ENCODE results near the gene FAM186B. TPM values are rescaled to one million over a fixed set of nuclear protein-coding genes. Genes with fewer than 3 reads are reported as not detected.
"Not testable (repeated sequence)": the region's sequence is repeated elsewhere in the genome, so short reads cannot be mapped to it uniquely, and the experiment has no call there.

FAM186B gene
- total RNA-seq, 1 donor from 2014 or later: not detected

GRCh38 chr12:49610785-49611184 is 5.3 kb upstream of the FAM186B start:
- H3K27me3 ChIP-seq (ENCODE audit: control insufficient read depth in 3 of 3, insufficient read depth in 3 of 3, low read length in 3 of 3); H3K9me3 ChIP-seq (ENCODE audit: control insufficient read depth in 3 of 3, low read length in 3 of 3); H3K36me3 ChIP-seq (ENCODE audit: control insufficient read depth in 3 of 3, insufficient read depth in 3 of 3, low read length in 3 of 3); H3K4me3 ChIP-seq (ENCODE audit: low read length in 3 of 3); H3K9ac ChIP-seq (ENCODE audit: low read depth in 1 of 3, low read length in 3 of 3); H3K4me1 ChIP-seq (ENCODE audit: control insufficient read depth in 3 of 3, insufficient read depth in 3 of 3, low read length in 3 of 3); H3K27ac ChIP-seq (ENCODE audit: low read depth, low read length): not testable (repeated sequence)

GRCh38 chr12:49609875-49610154 is 4.4 kb upstream of the FAM186B start:
- Histone ChIP-seq H3K4me1 (ENCODE audit: control insufficient read depth in 3 of 3, insufficient read depth in 3 of 3, low read length in 3 of 3) (peaks cover 0 to 6% (median 4%) of the 10 kb centered on the region in 3 donors), H3K36me3 (ENCODE audit: control insufficient read depth in 3 of 3, insufficient read depth in 3 of 3, low read length in 3 of 3) (no peaks in the 10 kb centered on the region), H3K27ac (ENCODE audit: low read depth, low read length) (no peak overlapping the region), H3K9ac (ENCODE audit: low read depth in 1 of 3, low read length in 3 of 3) (no peak overlapping the region), H3K9me3 (ENCODE audit: control insufficient read depth in 3 of 3, low read length in 3 of 3) (no peaks in the 10 kb centered on the region), H3K27me3 (ENCODE audit: control insufficient read depth in 3 of 3, insufficient read depth in 3 of 3, low read length in 3 of 3) (no peaks in the 10 kb centered on the region), H3K4me3 (ENCODE audit: low read length in 3 of 3) (no peak overlapping the region)

- no peaks in the 10 kb centered on the region for H3K27me3 ChIP-seq (ENCODE audit: control insufficient read depth in 3 of 3, insufficient read depth in 3 of 3, low read length in 3 of 3)
- H3K27ac ChIP-seq (ENCODE audit: low read depth, low read length): no peak overlapping the region
- H3K9me3 ChIP-seq (ENCODE audit: control insufficient read depth in 3 of 3, low read length in 3 of 3): no peaks in the 10 kb centered on the region
- H3K9ac ChIP-seq (ENCODE audit: low read depth in 1 of 3, low read length in 3 of 3): no peak overlapping the region
- H3K4me1 ChIP-seq (ENCODE audit: control insufficient read depth in 3 of 3, insufficient read depth in 3 of 3, low read length in 3 of 3): peaks cover 0 to 6% (median 4%) of the 10 kb centered on the region in 3 donors
- H3K4me3 ChIP-seq (ENCODE audit: low read length in 3 of 3): no peak overlapping the region
- H3K36me3 ChIP-seq (ENCODE audit: control insufficient read depth in 3 of 3, insufficient read depth in 3 of 3, low read length in 3 of 3): no peaks in the 10 kb centered on the region
Measured at GRCh38 chr12:49609059-49609874, 3.8 kb upstream of the FAM186B start.

GRCh38 chr12:49604856-49605255 is 583 bp downstream of the FAM186B start:
- no peaks in the 10 kb centered on the region for H3K27me3 ChIP-seq (ENCODE audit: control insufficient read depth in 3 of 3, insufficient read depth in 3 of 3, low read length in 3 of 3)
- peaks cover 0 to 6% (median 4%) of the 10 kb centered on the region in 3 donors for H3K4me1 ChIP-seq (ENCODE audit: control insufficient read depth in 3 of 3, insufficient read depth in 3 of 3, low read length in 3 of 3)
- H3K9me3 ChIP-seq (ENCODE audit: control insufficient read depth in 3 of 3, low read length in 3 of 3): no peaks in the 10 kb centered on the region
- no peak overlapping the region for H3K9ac ChIP-seq (ENCODE audit: low read depth in 1 of 3, low read length in 3 of 3)
- H3K4me3 ChIP-seq (ENCODE audit: low read length in 3 of 3): no peak overlapping the region
- no peak overlapping the region for H3K27ac ChIP-seq (ENCODE audit: low read depth, low read length)
- peaks cover 2 to 7% (median 2%) of the 10 kb centered on the region in 3 donors for H3K36me3 ChIP-seq (ENCODE audit: control insufficient read depth in 3 of 3, insufficient read depth in 3 of 3, low read length in 3 of 3)

GRCh38 chr12:49603721-49604120 is 1.7 kb downstream of the FAM186B start:
- Histone ChIP-seq H3K4me1 (ENCODE audit: control insufficient read depth in 3 of 3, insufficient read depth in 3 of 3, low read length in 3 of 3) (peaks cover 0 to under 1% (median 0%) of the 10 kb centered on the region in 3 donors), H3K27ac (ENCODE audit: low read depth, low read length) (no peak overlapping the region), H3K36me3 (ENCODE audit: control insufficient read depth in 3 of 3, insufficient read depth in 3 of 3, low read length in 3 of 3) (peaks cover 2 to 7% (median 3%) of the 10 kb centered on the region in 3 donors), H3K9ac (ENCODE audit: low read depth in 1 of 3, low read length in 3 of 3) (no peak overlapping the region), H3K27me3 (ENCODE audit: control insufficient read depth in 3 of 3, insufficient read depth in 3 of 3, low read length in 3 of 3) (no peaks in the 10 kb centered on the region), H3K9me3 (ENCODE audit: control insufficient read depth in 3 of 3, low read length in 3 of 3) (no peaks in the 10 kb centered on the region), H3K4me3 (ENCODE audit: low read length in 3 of 3) (no peak overlapping the region)

- H3K27ac ChIP-seq (ENCODE audit: low read depth, low read length): no peak overlapping the region
- no peaks in the 10 kb centered on the region for H3K4me1 ChIP-seq (ENCODE audit: control insufficient read depth in 3 of 3, insufficient read depth in 3 of 3, low read length in 3 of 3)
- peaks cover 2 to 7% (median 3%) of the 10 kb centered on the region in 3 donors for H3K36me3 ChIP-seq (ENCODE audit: control insufficient read depth in 3 of 3, insufficient read depth in 3 of 3, low read length in 3 of 3)
- no peaks in the 10 kb centered on the region for H3K9me3 ChIP-seq (ENCODE audit: control insufficient read depth in 3 of 3, low read length in 3 of 3)
- no peak overlapping the region for H3K4me3 ChIP-seq (ENCODE audit: low read length in 3 of 3)
- H3K27me3 ChIP-seq (ENCODE audit: control insufficient read depth in 3 of 3, insufficient read depth in 3 of 3, low read length in 3 of 3): no peaks in the 10 kb centered on the region
- no peak overlapping the region for H3K9ac ChIP-seq (ENCODE audit: low read depth in 1 of 3, low read length in 3 of 3)
Measured at GRCh38 chr12:49599961-49600360, 5.5 kb downstream of the FAM186B start.

- no peaks in the 10 kb centered on the region for H3K9me3 ChIP-seq (ENCODE audit: control insufficient read depth in 3 of 3, low read length in 3 of 3)
- no peaks in the 10 kb centered on the region for H3K4me1 ChIP-seq (ENCODE audit: control insufficient read depth in 3 of 3, insufficient read depth in 3 of 3, low read length in 3 of 3)
- H3K9ac ChIP-seq (ENCODE audit: low read depth in 1 of 3, low read length in 3 of 3): no peak overlapping the region
- no peaks in the 10 kb centered on the region for H3K27me3 ChIP-seq (ENCODE audit: control insufficient read depth in 3 of 3, insufficient read depth in 3 of 3, low read length in 3 of 3)
- no peak overlapping the region for H3K27ac ChIP-seq (ENCODE audit: low read depth, low read length)
- H3K4me3 ChIP-seq (ENCODE audit: low read length in 3 of 3): no peak overlapping the region
- H3K36me3 ChIP-seq (ENCODE audit: control insufficient read depth in 3 of 3, insufficient read depth in 3 of 3, low read length in 3 of 3): peaks cover 2 to 7% (median 3%) of the 10 kb centered on the region in 3 donors
Measured at GRCh38 chr12:49598527-49598926, 6.9 kb downstream of the FAM186B start.

GRCh38 chr12:49588721-49589516 is 16.5 kb downstream of the FAM186B start:
- Histone ChIP-seq H3K9ac (ENCODE audit: low read depth in 1 of 3, low read length in 3 of 3) (peak overlapping the region in 1 of 3 donors; percentile 33), H3K9me3 (ENCODE audit: control insufficient read depth in 3 of 3, low read length in 3 of 3) (no peaks in the 10 kb centered on the region), H3K4me1 (ENCODE audit: control insufficient read depth in 3 of 3, insufficient read depth in 3 of 3, low read length in 3 of 3) (peaks cover 10 to 14% (median 11%) of the 10 kb centered on the region in 3 donors), H3K27me3 (ENCODE audit: control insufficient read depth in 3 of 3, insufficient read depth in 3 of 3, low read length in 3 of 3) (no peaks in the 10 kb centered on the region), H3K4me3 (ENCODE audit: low read length in 3 of 3) (no peak overlapping the region), H3K27ac (ENCODE audit: low read depth, low read length) (no peak overlapping the region), H3K36me3 (ENCODE audit: control insufficient read depth in 3 of 3, insufficient read depth in 3 of 3, low read length in 3 of 3) (peaks cover 4 to 12% (median 11%) of the 10 kb centered on the region in 3 donors)

GRCh38 chr12:49588281-49588680 is 17.2 kb downstream of the FAM186B start:
- H3K4me1 ChIP-seq (ENCODE audit: control insufficient read depth in 3 of 3, insufficient read depth in 3 of 3, low read length in 3 of 3): peaks cover 16 to 20% (median 17%) of the 10 kb centered on the region in 3 donors
- H3K4me3 ChIP-seq (ENCODE audit: low read length in 3 of 3): no peak overlapping the region
- H3K27me3 ChIP-seq (ENCODE audit: control insufficient read depth in 3 of 3, insufficient read depth in 3 of 3, low read length in 3 of 3): no peaks in the 10 kb centered on the region
- H3K27ac ChIP-seq (ENCODE audit: low read depth, low read length): no peak overlapping the region
- peaks cover 4 to 15% (median 12%) of the 10 kb centered on the region in 3 donors for H3K36me3 ChIP-seq (ENCODE audit: control insufficient read depth in 3 of 3, insufficient read depth in 3 of 3, low read length in 3 of 3)
- H3K9ac ChIP-seq (ENCODE audit: low read depth in 1 of 3, low read length in 3 of 3): no peak overlapping the region
- no peaks in the 10 kb centered on the region for H3K9me3 ChIP-seq (ENCODE audit: control insufficient read depth in 3 of 3, low read length in 3 of 3)

Data from skeletal muscle tissue (tissue), 4 donors.